ENCODE data around the gene GGACT. TPM values are rescaled to one million over a fixed set of nuclear protein-coding genes. Genes with fewer than 3 reads are reported as not detected.

GGACT gene
- total RNA-seq, 4 donors from 2014 or later: 0.74 to 1.9 (median 1.5) TPM

GRCh38 chr13:100634696-100635095 lies 46.1 kb upstream of the GGACT start:
- no peaks in the 10 kb centered on the region for H3K9me3 ChIP-seq
- H3K27me3 ChIP-seq: no peaks in the 10 kb centered on the region
- 86 to 98% methylated on average over 5 to 7 of the region's 12 CpGs for WGBS, 2 donors (ENCODE audit: low coverage in 1 of 2)
- ATAC-seq: no peak
- no peak overlapping the region for H3K27ac ChIP-seq
- peaks cover 0 to 83% of the 10 kb centered on the region in 2 donors for H3K36me3 ChIP-seq
- no peaks in the 10 kb centered on the region for H3K4me1 ChIP-seq
- H3K4me3 ChIP-seq: no peak overlapping the region
- TF ChIP-seq CTCF (IDR thresholded peaks at IDR 0.05) (no peak), POLR2AphosphoS5 (IDR thresholded peaks at IDR 0.05) (no peak), EP300 (IDR thresholded peaks at IDR 0.05) (no peak), POLR2A (IDR thresholded peaks at IDR 0.05) (no peak)

- Histone ChIP-seq H3K4me1 (no peaks in the 10 kb centered on the region), H3K27ac (peak overlapping the region in 2 of 4 donors; percentile 15 to 55), H3K36me3 (peaks cover 0 to 84% of the 10 kb centered on the region in 2 donors), H3K27me3 (no peaks in the 10 kb centered on the region), H3K4me3 (no peak overlapping the region), H3K9me3 (no peaks in the 10 kb centered on the region)
- TF ChIP-seq EP300 (IDR thresholded peaks at IDR 0.05): no peak
- TF ChIP-seq CTCF (IDR thresholded peaks at IDR 0.05): no peak
- TF ChIP-seq POLR2AphosphoS5 (IDR thresholded peaks at IDR 0.05): no peak
- TF ChIP-seq POLR2A (IDR thresholded peaks at IDR 0.05): no peak
- WGBS, 2 donors (ENCODE audit: low coverage in 1 of 2): 63 to 94% methylated on average over 2 of the region's 2 CpGs
- ATAC-seq: no peak
Measured at GRCh38 chr13:100633461-100633860, 44.9 kb upstream of the GGACT start.

- Histone ChIP-seq H3K27ac (no peak overlapping the region), H3K36me3 (peaks cover 0 to 84% of the 10 kb centered on the region in 2 donors), H3K4me1 (no peaks in the 10 kb centered on the region), H3K4me3 (no peak overlapping the region), H3K27me3 (no peaks in the 10 kb centered on the region), H3K9me3 (no peaks in the 10 kb centered on the region)
- TF ChIP-seq EP300 (IDR thresholded peaks at IDR 0.05) (no peak), POLR2A (IDR thresholded peaks at IDR 0.05) (no peak), CTCF (IDR thresholded peaks at IDR 0.05) (no peak), POLR2AphosphoS5 (IDR thresholded peaks at IDR 0.05) (no peak)
- 82 to 92% methylated on average over 4 to 5 of the region's 8 CpGs for WGBS, 2 donors (ENCODE audit: low coverage in 1 of 2)
- no peak for ATAC-seq
Measured at GRCh38 chr13:100630555-100630954, 42.0 kb upstream of the GGACT start.

- Histone ChIP-seq H3K9me3 (no peaks in the 10 kb centered on the region), H3K27ac (no peak overlapping the region), H3K4me1 (no peaks in the 10 kb centered on the region), H3K4me3 (no peak overlapping the region), H3K36me3 (peaks cover 0 to 89% of the 10 kb centered on the region in 2 donors), H3K27me3 (no peaks in the 10 kb centered on the region)
- TF ChIP-seq EP300 (IDR thresholded peaks at IDR 0.05): no peak
- no peak for TF ChIP-seq CTCF (IDR thresholded peaks at IDR 0.05)
- TF ChIP-seq POLR2AphosphoS5 (IDR thresholded peaks at IDR 0.05): no peak
- no peak for TF ChIP-seq POLR2A (IDR thresholded peaks at IDR 0.05)
- ATAC-seq: no peak
- 86 to 93% methylated on average over 7 to 11 of the region's 15 CpGs for WGBS, 2 donors (ENCODE audit: low coverage in 1 of 2)
Measured at GRCh38 chr13:100627120-100627519, 38.5 kb upstream of the GGACT start.

GRCh38 chr13:100625447-100625846 lies 36.9 kb upstream of the GGACT start:
- Histone ChIP-seq H3K27ac (no peak overlapping the region), H3K4me1 (no peaks in the 10 kb centered on the region), H3K9me3 (no peaks in the 10 kb centered on the region), H3K36me3 (peaks cover 0 to 91% of the 10 kb centered on the region in 2 donors), H3K4me3 (no peak overlapping the region), H3K27me3 (no peaks in the 10 kb centered on the region)
- no peak for ATAC-seq
- WGBS, 2 donors (ENCODE audit: low coverage in 1 of 2): 72 to 84% methylated on average over 9 of the region's 9 CpGs
- no peak for TF ChIP-seq CTCF (IDR thresholded peaks at IDR 0.05)
- no peak for TF ChIP-seq POLR2A (IDR thresholded peaks at IDR 0.05)
- TF ChIP-seq POLR2AphosphoS5 (IDR thresholded peaks at IDR 0.05): no peak
- no peak for TF ChIP-seq EP300 (IDR thresholded peaks at IDR 0.05)

Data from gastroesophageal sphincter (tissue), 4 donors.